Measurements from ENCODE around the gene GLRX. TPM values are rescaled to one million over a fixed set of nuclear protein-coding genes. Genes with fewer than 3 reads are reported as not detected.
"Not testable (repeated sequence)": the region's sequence is repeated elsewhere in the genome, so short reads cannot be mapped to it uniquely, and the experiment has no call there.

Gene GLRX
- total and polyA plus RNA-seq, 7 experiments from 2014 or later = 26.3 to 205 (median 84.8) TPM

DNA sequence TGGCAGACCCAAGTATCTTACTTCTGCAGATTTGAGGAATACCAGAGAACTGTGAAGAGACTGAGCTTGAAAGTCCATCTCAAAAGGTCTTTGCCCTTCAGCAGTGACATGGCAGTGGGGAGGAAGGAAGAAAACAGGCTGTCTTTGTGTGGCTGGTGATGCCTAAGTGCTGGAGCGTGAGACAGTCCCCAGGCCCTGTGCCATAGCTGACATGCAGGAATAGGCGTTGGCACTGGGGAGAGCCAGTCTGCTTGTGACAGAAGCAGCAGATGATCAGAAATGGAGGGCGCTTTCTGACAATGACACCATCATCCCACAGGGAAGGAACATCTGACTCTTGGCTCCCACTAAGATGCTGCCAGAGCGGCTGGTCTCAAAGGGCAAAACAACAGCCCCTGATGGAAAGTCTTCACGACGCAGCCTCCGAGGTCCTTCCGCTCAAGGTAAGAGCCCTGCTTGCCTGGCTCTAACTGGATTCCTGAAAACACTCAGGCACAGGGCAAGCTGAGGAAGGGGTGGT, 15.5 kb upstream of the GLRX start:
- DNase-seq = no peak
- no peak overlapping the region for H3K4me3 ChIP-seq (ENCODE audit: low read length)
- CTCF ChIA-PET = interaction anchor here (0.8 to 15.0 kb wide), 5 partner anchors 9 to 207 kb away, joined by 3 to 357 read pairs (median 3); no protein-coding TSS in a partner anchor
- no peak overlapping the region for H3K4me3 Mint-ChIP-seq
- H3K4me1 ChIP-seq (ENCODE audit: control insufficient read depth in 2 of 2, insufficient read depth in 2 of 2, low read length in 2 of 2) = peaks cover 19 to 25% of the 10 kb centered on the region in 2 donors
- no peaks in the 10 kb centered on the region for H3K9me3 Mint-ChIP-seq
- H3K27me3 Mint-ChIP-seq = no peaks in the 10 kb centered on the region
- peaks cover 35 to 61% (median 55%) of the 10 kb centered on the region in 7 donors for H3K4me1 Mint-ChIP-seq
- ATAC-seq = no peak
- intact Hi-C loops (cut with micrococcal nuclease) = no loop called here
- no peak overlapping the region for H3K27ac ChIP-seq (ENCODE audit: low read depth, low read length)
- H3K27ac Mint-ChIP-seq = peak overlapping the region in 6 of 9 donors; percentile 7 to 98 (median 80)
- no peaks in the 10 kb centered on the region for H3K36me3 ChIP-seq (ENCODE audit: control insufficient read depth in 2 of 3, insufficient read depth in 3 of 3, low read length in 3 of 3)
- POLR2A ChIA-PET = interaction anchor here (2.6 to 6.8 kb wide), 2 partner anchors 17 to 57 kb away, joined by 13 to 157 read pairs; partner anchors contain the start of gene GLRX
- H3K36me3 Mint-ChIP-seq = no peaks in the 10 kb centered on the region
- no peaks in the 10 kb centered on the region for H3K27me3 ChIP-seq (ENCODE audit: control insufficient read depth in 2 of 2, insufficient read depth in 2 of 2, low read length in 2 of 2)
- no peaks in the 10 kb centered on the region for H3K9me3 ChIP-seq (ENCODE audit: control insufficient read depth in 2 of 3, low read length in 3 of 3)

DNA sequence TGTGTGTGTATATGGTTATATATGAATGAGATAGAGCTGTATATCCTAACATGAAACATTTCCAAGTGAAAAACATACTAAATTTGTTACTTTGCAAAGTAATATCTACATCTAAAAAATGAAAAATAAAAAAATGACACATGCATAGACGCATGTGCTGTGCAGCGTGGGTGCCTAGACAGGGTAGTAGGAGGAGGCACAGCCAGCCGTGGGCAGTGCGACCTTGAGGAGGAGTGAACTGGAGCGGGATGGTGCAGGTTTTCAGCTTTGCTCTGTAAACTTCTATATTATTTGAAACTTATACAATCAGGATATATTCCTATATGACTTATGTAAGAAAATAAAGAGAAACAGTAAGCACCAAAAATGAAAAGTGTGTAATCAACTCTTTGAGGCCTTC, 15.0 kb upstream of the GLRX start:
- Histone ChIP-seq H3K27ac (ENCODE audit: low read depth, low read length) (no peak overlapping the region), H3K36me3 (ENCODE audit: control insufficient read depth in 2 of 3, insufficient read depth in 3 of 3, low read length in 3 of 3) (no peaks in the 10 kb centered on the region), H3K9me3 (ENCODE audit: control insufficient read depth in 2 of 3, low read length in 3 of 3) (no peaks in the 10 kb centered on the region), H3K4me3 (ENCODE audit: low read length) (no peak overlapping the region), H3K27me3 (ENCODE audit: control insufficient read depth in 2 of 2, insufficient read depth in 2 of 2, low read length in 2 of 2) (no peaks in the 10 kb centered on the region), H3K4me1 (ENCODE audit: control insufficient read depth in 2 of 2, insufficient read depth in 2 of 2, low read length in 2 of 2) (peaks cover 15 to 21% of the 10 kb centered on the region in 2 donors)
- Mint-ChIP-seq H3K4me1 (peaks cover 35 to 61% (median 57%) of the 10 kb centered on the region in 7 donors), H3K27me3 (no peaks in the 10 kb centered on the region), H3K4me3 (no peak overlapping the region), H3K36me3 (no peaks in the 10 kb centered on the region), H3K27ac (peak overlapping the region in 7 of 9 donors; percentile 1 to 98 (median 78)), H3K9me3 (no peaks in the 10 kb centered on the region)
- POLR2A ChIA-PET = interaction anchor here (0.9 to 6.8 kb wide), 3 partner anchors 16 to 56 kb away, joined by 3 to 157 read pairs (median 13); partner anchors contain the start of gene GLRX
- intact Hi-C loops (cut with micrococcal nuclease) = no loop called here
- ATAC-seq (no peak), DNase-seq (no peak)
- CTCF ChIA-PET = interaction anchor here (0.8 to 15.0 kb wide), 6 partner anchors 9 to 206 kb away, joined by 3 to 357 read pairs (median 4); partner anchors contain the start of gene GLRX

DNA sequence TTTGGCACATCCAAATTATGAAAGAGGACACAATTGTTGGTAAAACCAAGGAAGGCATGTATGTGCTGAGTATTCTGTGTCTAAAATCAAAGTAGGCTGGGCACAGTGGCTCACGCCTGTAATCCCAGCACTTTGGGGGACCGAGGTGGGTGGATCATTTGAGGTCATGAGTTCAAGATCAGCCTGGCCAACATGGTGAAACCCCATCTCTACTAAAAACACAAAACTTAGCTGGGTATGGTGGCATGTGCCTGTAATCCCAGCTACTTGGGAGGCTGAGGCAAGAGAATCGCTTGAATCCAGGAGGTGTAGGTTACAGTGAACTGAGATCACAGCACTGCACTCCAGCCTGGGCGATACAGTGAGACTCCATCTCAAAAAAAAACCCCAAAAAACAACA, 14.4 kb upstream of the GLRX start:
- peak overlapping the region in 8 of 9 donors; percentile 3 to 98 (median 90) for H3K27ac Mint-ChIP-seq
- H3K27me3 ChIP-seq (ENCODE audit: control insufficient read depth in 2 of 2, insufficient read depth in 2 of 2, low read length in 2 of 2); H3K36me3 Mint-ChIP-seq; H3K27me3 Mint-ChIP-seq; H3K9me3 ChIP-seq (ENCODE audit: control insufficient read depth in 2 of 3, low read length in 3 of 3); H3K9me3 Mint-ChIP-seq; DNase-seq; H3K27ac ChIP-seq (ENCODE audit: low read depth, low read length); ATAC-seq; H3K4me3 ChIP-seq (ENCODE audit: low read length); H3K36me3 ChIP-seq (ENCODE audit: control insufficient read depth in 2 of 3, insufficient read depth in 3 of 3, low read length in 3 of 3); intact Hi-C loops (cut with micrococcal nuclease): not testable (repeated sequence)
- H3K4me1 ChIP-seq (ENCODE audit: control insufficient read depth in 2 of 2, insufficient read depth in 2 of 2, low read length in 2 of 2) = peaks cover 15 to 21% of the 10 kb centered on the region in 2 donors
- ChIA-PET CTCF (interaction anchor here (0.5 to 15.0 kb wide), 6 partner anchors 10 to 53 kb away, joined by 3 to 357 read pairs (median 5); partner anchors contain the start of gene GLRX), POLR2A (interaction anchor here (0.6 to 6.8 kb wide), 10 partner anchors 8 to 76 kb away, joined by 3 to 157 read pairs (median 4); partner anchors contain the start of gene GLRX)
- peak overlapping the region; percentile 26 to 96 (median 92) for H3K4me3 Mint-ChIP-seq
- peaks cover 36 to 60% (median 58%) of the 10 kb centered on the region in 7 donors for H3K4me1 Mint-ChIP-seq

DNA sequence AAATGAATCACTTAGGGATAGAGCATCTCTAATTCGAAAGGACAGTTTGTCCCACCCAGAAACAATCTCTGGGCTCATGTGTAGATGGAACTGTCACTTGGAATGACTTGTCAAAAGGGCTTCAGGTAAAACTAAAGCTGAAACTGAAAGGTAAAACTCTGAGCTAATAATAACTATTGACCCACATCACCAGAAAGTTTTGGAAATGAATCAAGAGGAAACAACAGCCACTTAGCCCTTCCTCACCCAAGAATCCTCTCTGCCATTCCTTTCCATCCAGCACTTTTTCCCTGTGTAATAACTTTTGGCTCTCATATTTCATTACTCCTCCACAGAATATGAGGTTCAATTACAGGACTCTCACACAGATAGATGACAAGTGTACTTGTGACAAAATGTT, 14.0 kb upstream of the GLRX start:
- DNase-seq (no peak), ATAC-seq (no peak)
- Histone ChIP-seq H3K36me3 (ENCODE audit: control insufficient read depth in 2 of 3, insufficient read depth in 3 of 3, low read length in 3 of 3) (no peaks in the 10 kb centered on the region), H3K27me3 (ENCODE audit: control insufficient read depth in 2 of 2, insufficient read depth in 2 of 2, low read length in 2 of 2) (no peaks in the 10 kb centered on the region), H3K27ac (ENCODE audit: low read depth, low read length) (peak overlapping the region; percentile 74), H3K4me1 (ENCODE audit: control insufficient read depth in 2 of 2, insufficient read depth in 2 of 2, low read length in 2 of 2) (peaks cover 15 to 21% of the 10 kb centered on the region in 2 donors), H3K4me3 (ENCODE audit: low read length) (no peak overlapping the region), H3K9me3 (ENCODE audit: control insufficient read depth in 2 of 3, low read length in 3 of 3) (no peaks in the 10 kb centered on the region)
- ChIA-PET POLR2A (interaction anchor here (0.6 to 6.8 kb wide), 10 partner anchors 8 to 75 kb away, joined by 3 to 157 read pairs (median 4); partner anchors contain the start of gene GLRX), CTCF (interaction anchor here (0.5 to 15.0 kb wide), 5 partner anchors 10 to 53 kb away, joined by 4 to 357 read pairs (median 6); partner anchors contain the start of gene GLRX)
- no peaks in the 10 kb centered on the region for H3K27me3 Mint-ChIP-seq
- no peaks in the 10 kb centered on the region for H3K9me3 Mint-ChIP-seq
- H3K4me3 Mint-ChIP-seq = peak overlapping the region; percentile 26 to 96 (median 92)
- H3K36me3 Mint-ChIP-seq = no peaks in the 10 kb centered on the region
- H3K27ac Mint-ChIP-seq = peak overlapping the region in 8 of 9 donors; percentile 3 to 98 (median 90)
- intact Hi-C loops (cut with micrococcal nuclease) = no loop called here
- H3K4me1 Mint-ChIP-seq = peaks cover 36 to 64% (median 60%) of the 10 kb centered on the region in 7 donors

DNA sequence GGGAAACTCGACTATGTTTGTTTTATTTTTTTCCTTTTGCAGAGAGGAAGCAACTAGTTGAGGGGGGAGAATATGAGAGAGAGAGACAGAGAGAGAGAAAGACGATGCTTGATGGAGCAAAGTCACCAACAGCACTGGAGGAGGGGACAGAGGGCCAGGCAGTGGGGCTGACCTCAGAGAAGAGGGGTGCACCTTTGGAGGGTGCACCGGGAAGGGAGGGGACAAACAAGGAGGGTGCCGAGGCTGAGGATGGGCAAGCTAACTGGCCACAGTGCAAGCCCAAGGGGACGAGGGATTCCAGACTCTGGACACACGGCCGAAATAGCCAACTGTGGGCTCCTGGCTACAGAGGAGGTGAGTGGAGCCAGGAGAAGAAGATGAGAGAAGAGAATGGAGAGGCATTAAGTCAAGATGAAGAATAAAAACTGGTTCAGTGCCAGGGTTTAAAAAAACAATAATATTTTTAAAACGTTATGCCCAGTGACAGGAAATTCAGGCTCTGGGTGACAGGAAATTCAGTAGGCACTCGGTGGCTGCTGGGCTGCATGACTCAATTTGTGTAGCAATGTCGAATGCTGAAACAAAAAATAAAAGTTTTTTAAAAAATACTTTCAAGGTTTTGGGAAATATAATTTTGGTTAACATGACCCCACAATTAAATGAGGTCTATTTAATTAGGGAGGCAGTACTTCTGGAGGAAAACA, 13.3 kb upstream of the GLRX start:
- Histone ChIP-seq H3K27ac (ENCODE audit: low read depth, low read length) (peak overlapping the region; percentile 74), H3K9me3 (ENCODE audit: control insufficient read depth in 2 of 3, low read length in 3 of 3) (no peaks in the 10 kb centered on the region), H3K36me3 (ENCODE audit: control insufficient read depth in 2 of 3, insufficient read depth in 3 of 3, low read length in 3 of 3) (no peaks in the 10 kb centered on the region), H3K27me3 (ENCODE audit: control insufficient read depth in 2 of 2, insufficient read depth in 2 of 2, low read length in 2 of 2) (no peaks in the 10 kb centered on the region), H3K4me1 (ENCODE audit: control insufficient read depth in 2 of 2, insufficient read depth in 2 of 2, low read length in 2 of 2) (peaks cover 15 to 21% of the 10 kb centered on the region in 2 donors), H3K4me3 (ENCODE audit: low read length) (peak overlapping the region; percentile 60)
- no peaks in the 10 kb centered on the region for H3K27me3 Mint-ChIP-seq
- peak overlapping the region; percentile 75 to 98 (median 92) for H3K27ac Mint-ChIP-seq
- CTCF ChIA-PET = interaction anchor here (0.7 to 15.0 kb wide), 8 partner anchors 8 to 54 kb away, joined by 4 to 357 read pairs (median 14); partner anchors contain the start of gene GLRX
- intact Hi-C loops (cut with micrococcal nuclease) = loop anchor here (1.0 to 2.0 kb wide), 5 partner anchors 7 to 55 kb away; no protein-coding TSS in a partner anchor
- H3K4me3 Mint-ChIP-seq = peak overlapping the region; percentile 85 to 96 (median 92)
- POLR2A ChIA-PET = interaction anchor here (0.8 to 6.8 kb wide), 12 partner anchors 11 to 215 kb away, joined by 3 to 157 read pairs (median 4); partner anchors contain the start of gene GLRX
- peak in 4 of 9 donors; percentile 27 to 38 (median 36) for DNase-seq
- H3K9me3 Mint-ChIP-seq = no peaks in the 10 kb centered on the region
- ATAC-seq = no peak
- peaks cover 36 to 63% (median 61%) of the 10 kb centered on the region in 7 donors for H3K4me1 Mint-ChIP-seq
- H3K36me3 Mint-ChIP-seq = no peaks in the 10 kb centered on the region

DNA sequence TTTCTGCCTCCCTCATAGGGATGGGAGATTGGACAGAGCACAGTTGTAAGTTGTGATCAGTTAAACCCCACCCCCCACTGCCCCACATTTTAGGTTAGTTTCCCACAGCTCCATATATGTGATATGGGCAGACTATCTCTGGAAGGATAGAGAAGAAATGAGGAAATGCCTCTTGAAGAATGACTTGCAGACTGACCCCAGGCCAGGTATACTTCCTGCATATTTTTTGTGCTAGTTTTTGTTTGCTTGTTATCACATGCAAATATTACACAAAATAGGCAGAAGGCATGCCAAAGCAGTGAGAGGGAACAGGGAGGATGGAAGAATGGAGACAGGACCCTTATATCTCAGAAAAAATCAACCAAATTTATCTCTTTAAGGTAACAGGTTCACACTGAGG, 10.1 kb upstream of the GLRX start:
- peaks cover 38 to 64% (median 53%) of the 10 kb centered on the region in 7 donors for H3K4me1 Mint-ChIP-seq
- POLR2A ChIA-PET = interaction anchor here (0.9 to 3.5 kb wide), 7 partner anchors 8 to 51 kb away, joined by 3 to 51 read pairs (median 4); partner anchors contain the start of gene GLRX

More for the DNA sequence above, 10.1 kb upstream of the GLRX start:
- Mint-ChIP-seq H3K4me3 (peak overlapping the region in 6 of 10 donors; percentile 39 to 96 (median 65)), H3K36me3 (peaks cover 0 to 2% (median 0%) of the 10 kb centered on the region in 5 donors), H3K9me3 (no peaks in the 10 kb centered on the region), H3K27ac (peak overlapping the region in 6 of 9 donors; percentile 18 to 78 (median 64)), H3K27me3 (no peaks in the 10 kb centered on the region)
- CTCF ChIA-PET = interaction anchor here (1.3 to 1.9 kb wide), 3 partner anchors 10 to 51 kb away, joined by 5 to 9 read pairs (median 5); partner anchors contain the start of gene GLRX
- no peak overlapping the region for H3K27ac ChIP-seq (ENCODE audit: low read depth, low read length)
- H3K4me1 ChIP-seq (ENCODE audit: control insufficient read depth in 2 of 2, insufficient read depth in 2 of 2, low read length in 2 of 2) = peaks cover 15 to 21% of the 10 kb centered on the region in 2 donors
- DNase-seq (no peak), ATAC-seq (no peak)
- H3K9me3 ChIP-seq (ENCODE audit: control insufficient read depth in 2 of 3, low read length in 3 of 3) = no peaks in the 10 kb centered on the region
- no peaks in the 10 kb centered on the region for H3K27me3 ChIP-seq (ENCODE audit: control insufficient read depth in 2 of 2, insufficient read depth in 2 of 2, low read length in 2 of 2)
- intact Hi-C loops (cut with micrococcal nuclease) = no loop called here
- H3K36me3 ChIP-seq (ENCODE audit: control insufficient read depth in 2 of 3, insufficient read depth in 3 of 3, low read length in 3 of 3) = no peaks in the 10 kb centered on the region
- no peak overlapping the region for H3K4me3 ChIP-seq (ENCODE audit: low read length)

Data from naive thymus-derived CD4-positive, alpha-beta T cell (primary cell).